Cardiac septum (tissue), 1 donor: ENCODE results near the gene FNDC8. TPM values are rescaled to one million over a fixed set of nuclear protein-coding genes. Genes with fewer than 3 reads are reported as not detected.
"Not testable (repeated sequence)": the region's sequence is repeated elsewhere in the genome, so short reads cannot be mapped to it uniquely, and the experiment has no call there.

ENCODE experiments used
- DNase-seq: peaks from one replicate; pipeline ENCODE4 v3.0.0-alpha.2; 2020; ENCODE audit warnings: low spot score
- intact Hi-C: fragments of 100-400 bp; cut with DNase I; formaldehyde crosslinking; loops from one replicate; pipeline ENCODE4 v1.14.0; 2022
- total RNA-seq: library from RNA; stranded (reverse); fragmentation: NEBNext Ultra II Directional; extraction: Animal tissue kit (Norgen Biotek cat#: 25700); gene quantifications from one replicate; pipeline ENCODE4 v1.2.1, GENCODE V29; 2021
- donor health status: DM: no; HTN: no; CAD: no.

The FNDC8 gene
- total RNA-seq, 1 donor from 2014 or later, result not detected

DNA sequence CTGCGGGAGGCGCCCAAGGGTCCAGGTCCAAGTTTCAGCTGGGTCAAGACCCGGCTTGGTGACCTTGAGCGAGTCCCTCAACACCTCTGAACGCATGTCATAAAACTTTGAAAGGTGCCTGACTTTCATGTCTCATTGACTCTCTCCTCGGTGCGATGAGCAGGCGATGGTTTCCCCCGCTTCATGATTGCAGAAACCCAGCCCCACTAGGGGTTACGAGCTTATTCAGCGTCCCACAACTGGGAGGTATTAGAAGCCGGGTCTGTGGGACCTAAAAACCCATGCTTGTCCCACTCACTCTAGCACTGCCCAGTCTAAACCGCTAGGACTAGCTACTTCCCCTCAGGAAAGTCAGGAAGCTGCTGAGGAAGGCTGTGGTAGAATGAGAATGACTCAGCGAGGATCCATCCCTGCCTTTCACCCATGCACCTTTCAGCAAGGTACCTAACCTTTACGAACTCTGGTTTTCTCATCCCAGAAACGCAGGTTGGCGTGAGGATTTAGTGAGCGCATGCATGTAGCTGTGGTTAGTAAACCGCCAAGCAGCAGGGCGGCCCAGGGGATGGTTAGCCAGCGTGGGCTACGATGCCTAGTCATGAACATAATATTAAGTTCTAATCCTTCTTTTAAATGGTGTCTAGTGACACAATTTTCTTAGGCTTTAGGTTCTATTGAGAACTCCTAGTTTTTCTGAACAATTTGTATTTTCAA lies 31.7 kb upstream of the FNDC8 start:
- no peak for DNase-seq
- intact Hi-C loops, result loop anchor here (2.0 to 5.0 kb wide), 2 partner anchors 67 to 93 kb away; no protein-coding TSS in a partner anchor

DNA sequence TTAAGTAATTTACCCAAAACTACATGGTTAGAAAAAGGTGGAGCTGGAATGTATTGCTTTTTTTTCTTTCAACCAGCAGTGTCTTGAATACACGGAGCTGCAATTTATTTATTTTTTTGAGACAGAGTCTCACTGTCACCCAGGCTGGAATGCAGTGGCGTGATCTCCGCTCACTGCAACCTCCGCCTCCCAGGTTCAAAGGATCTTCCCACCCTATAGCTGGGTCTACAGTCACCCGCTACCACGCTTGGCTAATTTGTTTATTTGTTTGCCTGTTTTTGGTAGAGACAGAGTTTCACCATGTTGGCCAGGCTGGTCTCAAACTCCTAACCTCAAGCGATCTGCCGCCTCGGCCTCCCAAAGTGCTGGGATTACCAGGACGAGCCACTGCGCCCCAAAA lies 30.7 kb upstream of the FNDC8 start:
- intact Hi-C loops, result not testable (repeated sequence)

DNA sequence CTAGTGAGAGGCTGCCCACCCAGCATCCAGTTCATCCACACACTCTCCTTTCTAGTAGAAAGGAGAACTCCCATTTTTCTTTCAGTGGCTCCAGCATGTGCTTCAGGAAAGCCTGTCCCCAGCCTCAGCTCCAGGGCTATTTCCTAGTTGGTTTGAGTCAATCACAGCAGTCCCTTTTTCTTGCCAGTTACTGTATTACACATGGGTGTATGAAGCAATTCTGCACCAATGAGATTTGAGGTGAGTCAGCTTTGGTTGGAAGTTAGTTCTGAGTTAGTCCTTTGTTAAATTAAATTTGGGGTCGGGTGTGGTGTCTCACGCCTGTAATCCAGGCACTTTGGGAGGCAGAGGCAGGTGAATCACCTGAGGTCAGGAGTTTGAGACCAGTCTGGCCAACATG lies 26.5 kb upstream of the FNDC8 start:
- no peak for DNase-seq
- intact Hi-C loops, result no loop called here

More for the DNA sequence above, 30.7 kb upstream of the FNDC8 start:
- DNase-seq, result not testable (repeated sequence)

DNA sequence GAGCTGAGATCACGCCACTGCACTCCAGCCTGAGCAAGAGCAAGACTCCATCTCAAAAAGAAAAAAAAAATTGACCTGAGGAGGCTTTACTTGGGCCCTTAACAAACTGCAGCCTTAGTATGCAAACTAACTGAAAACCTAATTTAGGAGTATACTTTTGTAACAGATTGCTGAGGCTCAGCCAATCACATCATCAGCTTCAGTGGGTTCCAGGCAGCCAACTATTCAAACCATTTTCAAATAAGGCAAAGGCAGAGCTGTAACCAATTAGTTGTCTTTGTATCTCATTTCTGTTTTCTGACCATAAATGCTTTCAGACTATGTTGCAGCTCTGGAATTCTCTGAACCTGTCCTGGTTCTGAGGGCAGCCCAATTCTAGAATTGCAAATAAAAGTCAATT lies 25.7 kb upstream of the FNDC8 start:
- intact Hi-C loops, result no loop called here

DNA sequence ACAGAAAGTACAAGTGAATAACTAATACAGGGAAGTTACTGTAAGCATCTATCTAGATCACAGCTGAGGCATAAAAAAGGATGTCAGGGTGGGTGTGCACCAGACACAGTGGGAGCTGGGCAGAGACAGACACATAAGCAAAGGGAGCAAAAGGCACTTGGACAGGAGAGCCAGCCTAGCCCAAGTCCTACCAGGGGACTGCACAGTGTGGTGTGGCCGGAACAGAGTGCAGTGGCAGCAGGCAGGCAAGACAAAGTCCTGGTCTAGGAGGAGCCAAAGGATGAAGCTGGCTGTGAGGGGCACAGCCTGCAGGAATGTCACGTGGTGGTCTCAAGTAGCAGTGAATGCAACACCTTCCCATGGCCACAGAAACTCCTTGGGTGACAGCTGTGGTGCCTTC lies 23.6 kb upstream of the FNDC8 start:
- no peak for DNase-seq

More for the DNA sequence above, 25.7 kb upstream of the FNDC8 start:
- no peak for DNase-seq

DNA sequence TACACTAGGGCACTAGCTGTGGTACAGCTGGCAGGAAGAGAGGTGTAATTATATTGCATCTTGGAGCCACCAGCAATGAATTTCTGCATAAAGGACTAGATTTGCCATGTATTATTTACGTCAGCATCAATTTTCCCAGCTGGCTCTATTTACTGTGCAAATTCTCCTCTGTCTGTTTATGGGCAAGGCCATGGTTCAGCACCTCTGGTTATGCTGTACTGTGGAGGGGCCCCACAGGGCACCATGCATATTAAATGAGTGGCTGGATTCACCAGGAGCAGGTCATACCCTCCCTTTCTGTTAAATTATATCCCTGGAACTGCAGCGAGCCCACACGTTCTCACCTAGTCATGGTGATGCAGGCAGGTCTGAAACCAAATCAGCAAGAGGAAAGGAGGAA lies 21.5 kb upstream of the FNDC8 start:
- intact Hi-C loops, result no loop called here
- DNase-seq, result no peak

More for the DNA sequence above, 23.6 kb upstream of the FNDC8 start:
- intact Hi-C loops, result no loop called here

DNA sequence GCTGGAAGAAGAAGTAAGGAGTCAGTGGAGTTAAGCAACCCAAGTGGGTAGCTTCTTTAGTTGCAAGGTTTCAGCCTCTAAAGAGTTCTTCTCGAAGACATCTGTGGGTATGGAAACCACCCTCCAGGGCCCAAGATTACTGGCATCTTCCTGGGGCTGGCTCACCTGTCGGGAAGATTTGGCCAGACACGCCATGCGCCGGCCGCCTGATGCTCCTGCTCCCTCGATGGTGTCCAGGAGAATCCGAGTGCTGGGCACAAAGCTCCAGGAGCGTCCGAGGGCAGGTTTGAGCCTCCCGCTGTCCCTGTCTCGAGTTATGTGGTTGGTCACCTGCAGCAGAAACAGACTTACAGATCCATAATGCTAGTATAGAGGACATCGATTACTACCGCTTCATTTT lies 20.4 kb upstream of the FNDC8 start:
- intact Hi-C loops, result no loop called here
- DNase-seq, result no peak

DNA sequence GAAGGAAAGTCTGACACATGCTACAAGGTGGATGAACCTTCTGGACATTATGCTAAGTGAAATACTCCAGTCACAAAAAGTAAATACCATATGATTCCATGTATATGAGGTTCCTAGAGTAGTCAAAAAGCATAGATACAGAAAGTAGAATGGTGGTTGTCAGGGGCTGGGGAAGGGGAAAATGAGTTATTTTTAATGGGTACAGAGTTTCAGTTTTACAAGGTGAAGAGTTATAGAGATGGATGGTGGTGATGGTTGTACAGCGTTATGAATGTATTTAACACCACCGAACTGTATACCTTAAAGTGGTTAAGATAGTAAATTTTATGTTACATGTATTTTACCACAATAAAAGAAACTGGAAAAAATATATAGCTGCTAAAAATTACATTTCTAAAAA lies 19.7 kb upstream of the FNDC8 start:
- intact Hi-C loops, result no loop called here
- DNase-seq, result no peak

DNA sequence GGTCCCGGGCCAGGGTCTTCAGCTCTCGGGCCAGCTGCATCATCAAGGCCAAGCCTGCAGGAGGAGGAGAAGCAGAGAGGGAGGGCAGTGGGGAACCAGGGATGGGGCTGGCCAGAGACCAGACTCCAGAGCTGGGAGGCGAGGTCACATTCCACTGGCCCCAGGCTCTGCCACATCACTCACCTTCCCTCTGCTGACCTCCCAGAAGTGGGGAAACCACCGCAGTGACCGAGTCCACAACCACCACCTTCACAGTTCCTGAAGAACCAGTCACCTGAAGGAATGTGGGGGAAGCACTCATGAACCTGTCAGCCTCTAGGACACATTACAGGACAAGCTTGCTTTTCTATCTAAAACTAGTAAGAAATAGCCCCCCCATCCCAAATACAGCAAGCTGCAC lies 18.1 kb upstream of the FNDC8 start:
- intact Hi-C loops, result no loop called here
- DNase-seq, result peak; percentile 27

DNA sequence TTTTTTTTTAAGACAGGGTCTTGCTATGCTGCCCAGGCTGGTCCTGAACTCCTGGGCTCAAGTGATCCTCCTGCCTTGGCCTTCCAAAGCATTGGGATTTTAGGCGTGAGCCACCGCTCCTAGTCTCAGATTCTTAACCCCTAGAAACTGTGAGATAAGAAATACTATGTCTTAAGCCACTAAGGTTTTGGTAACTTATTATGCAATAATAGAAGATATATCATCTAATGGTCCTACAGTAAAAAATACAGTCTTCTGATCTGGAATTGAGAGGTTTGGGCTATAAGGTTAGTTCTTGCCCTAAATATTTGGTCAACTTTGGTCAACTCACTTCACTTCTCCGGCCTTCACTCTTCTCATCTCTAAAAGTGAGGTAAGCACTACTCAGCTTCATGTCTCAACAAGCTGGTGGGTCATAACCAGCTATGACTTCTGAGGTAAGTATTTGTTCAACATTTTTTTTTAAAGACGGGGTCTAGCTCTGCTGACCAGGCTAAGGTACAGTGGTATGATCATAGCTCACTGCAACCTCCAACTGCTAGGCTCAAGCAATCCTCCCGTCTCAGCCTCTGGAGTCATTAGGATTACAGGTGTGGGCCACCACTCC lies 16.5 kb upstream of the FNDC8 start:
- peak; percentile 22 for DNase-seq
- intact Hi-C loops, result no loop called here

DNA sequence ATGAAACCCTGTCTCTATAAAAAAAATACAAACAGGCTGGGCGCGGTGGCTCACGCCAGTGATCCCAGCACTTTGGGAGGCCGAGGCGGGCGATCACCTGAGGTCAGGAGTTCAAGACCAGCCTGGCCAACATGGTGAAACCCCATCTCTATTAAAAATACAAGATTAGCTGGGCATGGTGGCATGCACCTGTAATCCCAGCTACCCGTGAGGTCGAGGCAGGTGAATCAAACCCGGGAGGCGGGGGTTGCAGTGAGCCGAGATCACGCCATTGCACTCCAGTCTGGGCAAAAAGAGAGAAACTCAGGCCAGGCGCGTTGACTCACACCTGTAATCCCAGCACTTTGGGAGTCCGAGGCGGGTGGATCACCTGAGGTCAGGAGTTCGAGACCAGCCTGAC lies 10.6 kb upstream of the FNDC8 start:
- DNase-seq, intact Hi-C loops: not testable (repeated sequence)

DNA sequence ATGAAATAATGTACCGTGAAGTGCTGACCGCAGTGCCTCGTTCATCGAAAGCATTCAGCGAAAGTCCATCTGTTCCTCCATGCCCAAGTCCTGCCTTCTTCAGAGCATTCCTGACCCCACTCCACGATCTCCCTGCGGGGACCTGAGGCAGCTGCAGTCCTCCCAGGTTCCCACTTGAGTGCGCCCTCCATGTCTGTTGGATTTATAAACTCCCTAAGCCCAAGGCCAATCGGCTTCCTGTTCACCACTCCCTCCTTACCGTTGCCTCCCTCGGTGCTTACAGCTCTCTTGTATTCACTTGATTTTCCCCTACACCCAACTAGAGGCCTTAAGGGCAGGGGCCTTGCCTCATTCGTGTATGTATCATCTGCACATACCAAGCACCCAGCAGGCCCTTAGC lies 4.6 kb upstream of the FNDC8 start:
- intact Hi-C loops, result loop anchor here (5.0 kb wide), 3 partner anchors 575 to 695 kb away; no protein-coding TSS in a partner anchor
- no peak for DNase-seq

DNA sequence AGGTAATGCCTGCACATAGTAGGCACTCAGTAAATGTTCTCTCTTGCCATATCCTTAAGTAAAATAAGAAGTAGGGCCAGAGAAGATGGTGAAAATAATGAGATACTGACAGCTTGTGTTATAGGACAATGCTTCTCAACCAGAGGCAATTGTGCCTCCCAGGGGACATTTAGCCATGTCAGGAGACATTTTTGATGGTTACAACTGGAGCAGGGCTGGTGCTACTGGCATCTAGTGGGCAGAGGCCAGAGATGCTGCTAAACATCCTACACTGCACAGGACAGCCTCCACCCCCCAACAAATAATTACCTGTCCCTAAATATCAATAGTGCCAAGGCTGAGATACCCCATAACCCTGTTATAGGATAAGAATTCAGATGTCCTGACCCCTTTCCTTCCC lies 3.4 kb upstream of the FNDC8 start:
- intact Hi-C loops, result loop anchor here (2.0 to 5.0 kb wide), 4 partner anchors 121 to 696 kb away; no protein-coding TSS in a partner anchor
- DNase-seq, result no peak

DNA sequence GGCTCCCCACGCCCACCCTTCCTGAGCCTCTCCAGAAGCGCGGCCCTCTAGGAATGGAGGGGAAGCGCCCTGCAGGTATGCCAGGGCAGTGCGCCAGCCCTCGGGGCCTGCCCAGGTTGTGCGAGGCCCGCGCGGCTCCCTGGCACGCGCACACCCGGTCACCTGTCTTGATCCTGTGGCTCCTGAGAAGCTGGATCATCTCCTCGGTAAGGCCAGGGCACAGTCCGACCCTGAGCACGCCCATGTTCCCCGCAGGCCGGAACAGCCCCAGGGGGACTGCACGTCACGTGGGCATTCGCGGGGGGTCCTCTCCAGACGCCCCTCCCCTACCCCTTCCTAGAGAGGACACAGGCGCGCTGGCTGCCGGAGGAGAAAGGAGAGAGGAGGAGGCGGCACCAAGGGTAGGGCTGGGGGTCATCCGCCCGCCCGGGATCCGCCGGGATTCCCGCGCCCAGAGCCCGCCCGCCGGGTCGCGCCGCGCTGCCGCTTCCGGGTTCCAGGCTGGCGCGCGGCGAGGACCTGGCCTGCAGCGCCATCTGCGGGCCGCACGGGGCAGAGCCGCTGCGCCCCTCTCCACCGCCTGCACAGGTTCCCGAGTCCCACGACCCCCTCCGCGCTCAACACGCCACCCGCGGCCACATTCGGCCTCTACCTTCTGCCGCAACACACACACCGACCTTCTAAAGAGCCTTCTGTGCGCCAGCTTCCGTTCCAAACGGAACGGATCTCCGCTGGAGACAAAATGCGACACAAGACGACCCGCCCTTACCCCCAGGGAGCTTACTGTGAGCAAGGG lies 1.8 kb upstream of the FNDC8 start, which contains the start of gene RAD51D:
Gene RAD51D (minus strand): TSS at position 491 of the 796 bp plus-strand sequence. CDS start 247 bp downstream, at position 244.
- peak; percentile 88 for DNase-seq
- intact Hi-C loops, result loop anchor here (2.0 to 5.0 kb wide), 4 partner anchors 123 to 697 kb away; no protein-coding TSS in a partner anchor

DNA sequence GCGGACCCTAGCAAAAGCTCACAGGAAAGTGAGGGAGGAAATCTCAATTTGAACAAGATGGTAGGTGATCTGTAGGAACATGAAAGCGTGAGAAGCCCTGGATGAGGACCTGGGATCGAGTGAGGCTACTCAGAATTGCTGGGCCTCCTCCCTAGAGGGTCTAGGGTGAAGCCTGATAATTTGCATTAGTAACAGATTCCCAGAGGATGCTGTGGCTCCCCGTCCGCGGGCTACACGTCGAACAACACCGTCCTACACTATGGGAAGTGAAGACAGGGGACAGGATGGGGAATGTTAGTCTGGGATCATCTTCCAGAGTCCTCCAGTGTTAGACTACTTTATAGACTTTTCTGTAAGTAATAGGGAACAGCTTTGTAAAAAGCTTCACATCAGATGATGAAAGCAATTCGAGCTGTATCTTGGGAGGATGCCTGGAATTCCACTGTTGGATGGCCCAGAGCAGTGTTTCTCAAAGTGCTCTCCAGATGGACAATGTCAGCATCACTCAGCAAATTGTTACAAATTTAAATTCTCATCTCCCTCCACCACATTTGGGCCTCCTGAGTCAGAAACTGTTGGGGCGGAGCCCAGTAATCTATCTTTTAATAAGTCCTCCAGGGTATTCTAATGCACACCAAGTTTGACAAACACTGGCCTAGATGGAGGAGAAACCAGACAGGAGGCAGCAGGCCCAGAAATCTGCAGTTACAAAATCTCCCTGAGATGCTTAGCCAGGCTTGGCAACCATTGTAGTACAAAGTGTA lies 6.5 kb downstream of the FNDC8 start:
- no peak for DNase-seq
- intact Hi-C loops, result no loop called here

DNA sequence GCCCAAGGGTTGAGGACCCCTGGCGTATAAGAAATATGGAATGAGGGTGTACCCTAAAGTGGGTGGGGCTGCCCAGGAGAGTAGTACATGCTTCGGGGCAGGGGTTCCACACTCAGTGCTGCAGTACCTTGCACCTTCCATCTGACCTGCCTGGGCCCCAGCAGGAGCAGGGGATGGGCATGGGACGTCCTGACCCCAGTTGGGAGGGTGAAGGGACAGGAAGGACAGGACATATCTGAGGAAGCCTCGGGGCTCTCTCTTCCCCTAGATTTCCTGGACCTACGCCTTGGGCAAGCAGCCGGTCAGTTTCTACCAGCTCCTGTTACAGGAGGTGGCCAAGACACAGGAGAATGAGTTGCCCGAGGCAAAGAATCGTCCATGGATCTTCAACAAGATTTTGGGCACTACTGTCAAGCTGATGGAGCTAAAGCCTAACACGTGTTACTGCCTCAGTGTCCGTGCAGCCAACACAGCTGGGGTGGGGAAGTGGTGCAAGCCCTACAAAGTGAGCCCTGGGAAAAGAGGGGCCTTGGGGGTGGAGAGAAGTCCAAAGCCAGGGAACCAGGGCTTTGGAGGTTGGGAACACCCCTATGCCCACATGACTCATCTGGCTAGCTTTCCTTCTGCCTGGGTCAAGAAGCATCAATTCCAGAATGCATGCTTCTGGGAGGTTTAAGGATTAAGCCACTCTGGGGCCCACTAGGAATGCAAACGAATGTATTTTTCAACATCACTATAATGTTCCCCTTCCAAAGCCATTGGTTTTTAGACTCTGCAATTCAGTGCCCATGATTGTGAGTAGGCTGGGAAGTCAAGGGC lies 7.9 kb downstream of the FNDC8 start:
- intact Hi-C loops, result no loop called here
- DNase-seq, result no peak

DNA sequence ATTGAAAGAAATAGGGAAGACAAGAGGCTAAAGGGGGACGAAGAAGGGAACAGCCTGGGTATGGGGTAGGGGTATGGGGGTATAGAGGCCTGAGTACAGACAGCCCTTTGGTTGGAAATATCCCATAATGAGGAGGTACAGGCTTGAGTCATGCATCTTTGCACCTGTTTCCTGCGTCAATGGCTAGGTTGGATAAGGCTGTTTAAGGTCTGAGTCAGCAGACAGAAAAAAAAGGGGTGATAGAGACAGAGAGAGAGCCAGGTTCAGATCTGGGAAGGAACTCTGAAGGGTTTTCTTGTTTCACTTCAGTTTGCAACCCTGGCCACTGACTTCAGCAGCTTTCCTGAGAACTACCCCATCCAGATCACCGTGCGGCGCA lies 8.5 kb downstream of the FNDC8 start:
- intact Hi-C loops, result no loop called here
- no peak for DNase-seq

DNA sequence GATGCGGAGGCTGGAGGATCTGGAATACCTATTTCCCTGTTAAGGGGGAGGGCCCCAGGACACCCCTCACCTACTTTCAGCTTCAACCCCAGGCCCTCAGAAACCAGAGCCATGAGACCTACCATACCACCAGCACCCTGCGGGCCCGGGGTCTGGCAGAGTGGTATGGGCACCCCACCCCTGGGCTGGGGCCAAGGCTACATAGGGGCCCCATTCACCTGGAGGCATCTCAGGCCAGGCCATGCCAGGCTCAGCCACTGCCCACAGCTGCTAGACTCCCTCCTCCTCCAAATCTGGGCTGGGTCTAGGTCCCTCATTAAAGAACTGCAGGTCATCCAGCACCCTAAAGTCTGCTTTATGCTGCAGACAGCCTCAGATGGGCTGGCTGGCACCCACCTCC lies 9.0 kb downstream of the FNDC8 start:
- intact Hi-C loops, result no loop called here
- DNase-seq, result no peak

DNA sequence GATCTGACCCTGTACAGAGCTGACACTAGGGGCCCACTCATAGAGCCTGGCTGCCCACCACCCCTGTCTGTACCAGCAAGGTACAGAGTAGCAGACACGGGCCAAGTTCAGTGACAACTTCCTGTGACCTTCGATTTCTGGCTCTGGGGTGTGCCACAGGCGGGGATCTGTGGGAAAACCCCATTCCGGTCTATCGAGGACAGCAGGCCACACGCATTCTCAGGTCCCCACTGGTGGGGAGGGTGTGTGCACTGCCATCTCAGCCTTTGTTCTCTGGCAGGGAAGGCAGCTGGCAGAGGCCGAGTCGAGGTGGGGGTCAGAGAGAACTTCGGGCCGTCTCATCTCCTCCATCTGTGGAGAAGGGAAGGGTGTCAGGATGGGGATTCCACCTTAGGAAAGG lies 10.7 kb downstream of the FNDC8 start:
- intact Hi-C loops, result no loop called here

More for the DNA sequence above, 10.7 kb downstream of the FNDC8 start:
- no peak for DNase-seq
